ENCODE measurements around the gene GATAD2B.

DNA sequence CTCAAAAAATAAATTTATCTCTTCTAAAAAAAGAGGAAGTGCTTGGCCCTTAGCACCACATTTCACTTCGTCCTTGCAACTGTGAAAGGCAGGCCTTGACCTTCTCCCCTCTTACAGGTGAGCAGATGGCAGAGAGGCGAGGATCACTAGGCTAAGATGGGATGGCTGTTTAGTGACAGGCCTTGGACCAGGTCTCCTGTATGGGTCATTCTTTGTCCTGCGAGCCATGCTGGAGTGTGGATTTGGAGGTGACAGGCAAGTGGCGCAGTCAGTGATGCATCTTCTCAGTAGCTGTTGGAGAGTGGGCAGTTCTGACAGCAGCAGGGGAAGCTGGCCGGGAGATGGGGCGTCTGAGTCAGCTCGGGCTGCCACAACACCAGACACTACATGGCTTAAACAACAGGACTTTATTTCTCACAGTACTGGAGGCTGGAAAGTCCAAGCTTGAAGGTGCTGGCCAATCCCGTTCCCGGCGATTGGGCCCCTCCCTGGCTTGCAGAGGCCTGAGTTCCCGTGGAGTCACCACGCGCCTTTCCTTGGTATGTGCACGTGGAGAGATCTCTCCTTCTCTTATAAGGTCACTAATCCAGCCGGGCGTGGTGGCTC, 131.0 kb downstream of the GATAD2B start:
- TF ChIP-seq, protein P1, sequence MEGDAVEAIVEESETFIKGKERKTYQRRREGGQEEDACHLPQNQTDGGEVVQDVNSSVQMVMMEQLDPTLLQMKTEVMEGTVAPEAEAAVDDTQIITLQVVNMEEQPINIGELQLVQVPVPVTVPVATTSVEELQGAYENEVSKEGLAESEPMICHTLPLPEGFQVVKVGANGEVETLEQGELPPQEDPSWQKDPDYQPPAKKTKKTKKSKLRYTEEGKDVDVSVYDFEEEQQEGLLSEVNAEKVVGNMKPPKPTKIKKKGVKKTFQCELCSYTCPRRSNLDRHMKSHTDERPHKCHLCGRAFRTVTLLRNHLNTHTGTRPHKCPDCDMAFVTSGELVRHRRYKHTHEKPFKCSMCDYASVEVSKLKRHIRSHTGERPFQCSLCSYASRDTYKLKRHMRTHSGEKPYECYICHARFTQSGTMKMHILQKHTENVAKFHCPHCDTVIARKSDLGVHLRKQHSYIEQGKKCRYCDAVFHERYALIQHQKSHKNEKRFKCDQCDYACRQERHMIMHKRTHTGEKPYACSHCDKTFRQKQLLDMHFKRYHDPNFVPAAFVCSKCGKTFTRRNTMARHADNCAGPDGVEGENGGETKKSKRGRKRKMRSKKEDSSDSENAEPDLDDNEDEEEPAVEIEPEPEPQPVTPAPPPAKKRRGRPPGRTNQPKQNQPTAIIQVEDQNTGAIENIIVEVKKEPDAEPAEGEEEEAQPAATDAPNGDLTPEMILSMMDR (conservative IDR thresholded peaks at IDR 0.05; ENCODE audit: low read depth, low read length) = 0 out of 2 replicates have a peak, but pooled peaks have one; percentile 10
- TF ChIP-seq CEBPB (IDR thresholded peaks at IDR 0.05; ENCODE audit: low read depth, low read length) = no peak
